ENCODE data around the gene CTDSPL. TPM values are rescaled to one million over a fixed set of nuclear protein-coding genes. Genes with fewer than 3 reads are reported as not detected.

CTDSPL gene
- total and polyA plus RNA-seq, 2 of the 8 experiments (the other 6 are each of a cell fraction or from before 2014, with no cell fraction given): 20.3 to 42.2 TPM

DNA sequence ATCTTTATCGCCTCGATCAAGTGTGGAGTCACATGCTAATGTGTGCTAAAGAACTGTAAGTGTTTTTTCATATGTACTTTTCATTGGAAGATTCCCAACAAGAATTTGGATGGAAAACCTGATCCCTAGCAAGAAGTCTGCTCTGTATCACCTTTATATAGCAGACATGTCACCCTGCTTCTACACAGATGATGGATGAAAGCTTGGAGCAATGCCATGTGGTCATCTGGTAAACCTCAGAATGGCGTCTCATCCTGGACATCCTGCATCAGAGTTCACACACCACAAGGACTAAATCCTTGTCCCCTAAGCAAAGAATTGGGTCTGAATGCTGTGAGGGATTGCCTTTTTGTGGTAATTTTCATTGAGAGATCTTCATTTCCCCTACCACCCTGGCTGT is 42.1 kb upstream of the CTDSPL start (continued):
- TF ChIP-seq, protein P1, sequence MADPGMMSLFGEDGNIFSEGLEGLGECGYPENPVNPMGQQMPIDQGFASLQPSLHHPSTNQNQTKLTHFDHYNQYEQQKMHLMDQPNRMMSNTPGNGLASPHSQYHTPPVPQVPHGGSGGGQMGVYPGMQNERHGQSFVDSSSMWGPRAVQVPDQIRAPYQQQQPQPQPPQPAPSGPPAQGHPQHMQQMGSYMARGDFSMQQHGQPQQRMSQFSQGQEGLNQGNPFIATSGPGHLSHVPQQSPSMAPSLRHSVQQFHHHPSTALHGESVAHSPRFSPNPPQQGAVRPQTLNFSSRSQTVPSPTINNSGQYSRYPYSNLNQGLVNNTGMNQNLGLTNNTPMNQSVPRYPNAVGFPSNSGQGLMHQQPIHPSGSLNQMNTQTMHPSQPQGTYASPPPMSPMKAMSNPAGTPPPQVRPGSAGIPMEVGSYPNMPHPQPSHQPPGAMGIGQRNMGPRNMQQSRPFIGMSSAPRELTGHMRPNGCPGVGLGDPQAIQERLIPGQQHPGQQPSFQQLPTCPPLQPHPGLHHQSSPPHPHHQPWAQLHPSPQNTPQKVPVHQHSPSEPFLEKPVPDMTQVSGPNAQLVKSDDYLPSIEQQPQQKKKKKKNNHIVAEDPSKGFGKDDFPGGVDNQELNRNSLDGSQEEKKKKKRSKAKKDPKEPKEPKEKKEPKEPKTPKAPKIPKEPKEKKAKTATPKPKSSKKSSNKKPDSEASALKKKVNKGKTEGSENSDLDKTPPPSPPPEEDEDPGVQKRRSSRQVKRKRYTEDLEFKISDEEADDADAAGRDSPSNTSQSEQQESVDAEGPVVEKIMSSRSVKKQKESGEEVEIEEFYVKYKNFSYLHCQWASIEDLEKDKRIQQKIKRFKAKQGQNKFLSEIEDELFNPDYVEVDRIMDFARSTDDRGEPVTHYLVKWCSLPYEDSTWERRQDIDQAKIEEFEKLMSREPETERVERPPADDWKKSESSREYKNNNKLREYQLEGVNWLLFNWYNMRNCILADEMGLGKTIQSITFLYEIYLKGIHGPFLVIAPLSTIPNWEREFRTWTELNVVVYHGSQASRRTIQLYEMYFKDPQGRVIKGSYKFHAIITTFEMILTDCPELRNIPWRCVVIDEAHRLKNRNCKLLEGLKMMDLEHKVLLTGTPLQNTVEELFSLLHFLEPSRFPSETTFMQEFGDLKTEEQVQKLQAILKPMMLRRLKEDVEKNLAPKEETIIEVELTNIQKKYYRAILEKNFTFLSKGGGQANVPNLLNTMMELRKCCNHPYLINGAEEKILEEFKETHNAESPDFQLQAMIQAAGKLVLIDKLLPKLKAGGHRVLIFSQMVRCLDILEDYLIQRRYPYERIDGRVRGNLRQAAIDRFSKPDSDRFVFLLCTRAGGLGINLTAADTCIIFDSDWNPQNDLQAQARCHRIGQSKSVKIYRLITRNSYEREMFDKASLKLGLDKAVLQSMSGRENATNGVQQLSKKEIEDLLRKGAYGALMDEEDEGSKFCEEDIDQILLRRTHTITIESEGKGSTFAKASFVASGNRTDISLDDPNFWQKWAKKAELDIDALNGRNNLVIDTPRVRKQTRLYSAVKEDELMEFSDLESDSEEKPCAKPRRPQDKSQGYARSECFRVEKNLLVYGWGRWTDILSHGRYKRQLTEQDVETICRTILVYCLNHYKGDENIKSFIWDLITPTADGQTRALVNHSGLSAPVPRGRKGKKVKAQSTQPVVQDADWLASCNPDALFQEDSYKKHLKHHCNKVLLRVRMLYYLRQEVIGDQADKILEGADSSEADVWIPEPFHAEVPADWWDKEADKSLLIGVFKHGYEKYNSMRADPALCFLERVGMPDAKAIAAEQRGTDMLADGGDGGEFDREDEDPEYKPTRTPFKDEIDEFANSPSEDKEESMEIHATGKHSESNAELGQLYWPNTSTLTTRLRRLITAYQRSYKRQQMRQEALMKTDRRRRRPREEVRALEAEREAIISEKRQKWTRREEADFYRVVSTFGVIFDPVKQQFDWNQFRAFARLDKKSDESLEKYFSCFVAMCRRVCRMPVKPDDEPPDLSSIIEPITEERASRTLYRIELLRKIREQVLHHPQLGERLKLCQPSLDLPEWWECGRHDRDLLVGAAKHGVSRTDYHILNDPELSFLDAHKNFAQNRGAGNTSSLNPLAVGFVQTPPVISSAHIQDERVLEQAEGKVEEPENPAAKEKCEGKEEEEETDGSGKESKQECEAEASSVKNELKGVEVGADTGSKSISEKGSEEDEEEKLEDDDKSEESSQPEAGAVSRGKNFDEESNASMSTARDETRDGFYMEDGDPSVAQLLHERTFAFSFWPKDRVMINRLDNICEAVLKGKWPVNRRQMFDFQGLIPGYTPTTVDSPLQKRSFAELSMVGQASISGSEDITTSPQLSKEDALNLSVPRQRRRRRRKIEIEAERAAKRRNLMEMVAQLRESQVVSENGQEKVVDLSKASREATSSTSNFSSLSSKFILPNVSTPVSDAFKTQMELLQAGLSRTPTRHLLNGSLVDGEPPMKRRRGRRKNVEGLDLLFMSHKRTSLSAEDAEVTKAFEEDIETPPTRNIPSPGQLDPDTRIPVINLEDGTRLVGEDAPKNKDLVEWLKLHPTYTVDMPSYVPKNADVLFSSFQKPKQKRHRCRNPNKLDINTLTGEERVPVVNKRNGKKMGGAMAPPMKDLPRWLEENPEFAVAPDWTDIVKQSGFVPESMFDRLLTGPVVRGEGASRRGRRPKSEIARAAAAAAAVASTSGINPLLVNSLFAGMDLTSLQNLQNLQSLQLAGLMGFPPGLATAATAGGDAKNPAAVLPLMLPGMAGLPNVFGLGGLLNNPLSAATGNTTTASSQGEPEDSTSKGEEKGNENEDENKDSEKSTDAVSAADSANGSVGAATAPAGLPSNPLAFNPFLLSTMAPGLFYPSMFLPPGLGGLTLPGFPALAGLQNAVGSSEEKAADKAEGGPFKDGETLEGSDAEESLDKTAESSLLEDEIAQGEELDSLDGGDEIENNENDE (IDR thresholded peaks at IDR 0.05; ENCODE audit: insufficient replicate concordance, low read length): no peak
